Measurements from ENCODE around the gene TJP1.

DNA sequence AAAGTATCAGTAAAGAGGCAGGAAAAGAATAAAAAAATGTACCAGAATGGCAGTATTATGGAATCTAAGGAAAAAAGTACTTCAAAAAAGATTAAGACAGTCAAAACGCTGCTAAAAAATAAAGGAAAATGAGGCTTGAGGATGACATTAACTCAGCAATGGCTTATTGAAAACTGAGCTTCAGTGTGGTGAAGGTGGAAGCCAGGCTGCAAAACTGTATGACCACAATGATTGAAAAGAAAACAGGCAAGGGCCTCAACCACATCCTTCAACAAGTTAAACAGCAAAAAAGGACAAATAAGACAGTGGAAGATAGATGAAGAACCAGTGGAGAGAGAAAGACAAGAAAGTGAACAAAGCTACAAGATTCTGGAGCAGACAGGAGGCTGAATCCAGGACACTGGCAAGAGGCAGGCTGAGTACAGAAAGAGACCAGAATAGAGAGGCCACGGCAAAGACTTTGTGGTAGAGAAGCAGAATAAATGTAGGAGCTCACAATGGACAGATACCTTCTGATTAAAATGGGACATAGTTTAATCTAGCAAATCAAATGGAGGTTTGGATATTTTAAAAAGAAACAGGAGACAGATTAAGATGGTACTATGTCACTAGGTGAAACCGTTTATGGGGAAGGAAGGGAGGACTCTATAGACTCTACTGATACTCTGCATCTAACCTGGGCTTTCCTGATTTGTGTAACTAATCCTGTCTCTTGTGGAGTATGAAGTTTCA, 86.1 kb downstream of the TJP1 start:
- TF ChIP-seq TAF1 (IDR thresholded peaks at IDR 0.05; ENCODE audit: low read depth, low read length) = no peak
- no peak for TF ChIP-seq POLR2A (IDR thresholded peaks at IDR 0.05; ENCODE audit: low read depth, low read length)
- no peak for TF ChIP-seq POLR2AphosphoS5 (IDR thresholded peaks at IDR 0.05; ENCODE audit: low read depth, low read length)
